HG03025 (cell line): ENCODE data around the gene CALHM5.
A peak's percentile ranks its signal among the peaks of the same experiment; 100 is the strongest.
"Not testable (repeated sequence)": the region's sequence is repeated elsewhere in the genome, so short reads cannot be mapped to it uniquely, and the experiment has no call there.

Experiments
- ATAC-seq: cut with Tn5 transposase; IDR thresholded peaks from one replicate; pipeline ENCODE4 v1.9.1; 2021; ENCODE audit warnings: mild to moderate bottlenecking, moderate library complexity; ENCODE audit not compliant: unreplicated experiment, low FRiP score

Gene CALHM5

GRCh38 chr6:116511424-116512110 lies at the start of gene CALHM5:
Gene CALHM5 (plus strand): TSS chr6:116511639. CDS start chr6:116511697, 58 bp downstream.
- ATAC-seq = no peak

GRCh38 chr6:116461932-116462885 lies 49.2 kb upstream of the CALHM5 start:
- peak; percentile 73 for ATAC-seq

GRCh38 chr6:116463301-116463700 lies 48.1 kb upstream of the CALHM5 start:
- ATAC-seq = no peak

GRCh38 chr6:116465246-116465645 lies 46.2 kb upstream of the CALHM5 start:
- no peak for ATAC-seq

- no peak for ATAC-seq
Observed at GRCh38 chr6:116467096-116467495, 44.3 kb upstream of the CALHM5 start.

- no peak for ATAC-seq
Observed at GRCh38 chr6:116467514-116467913, 43.9 kb upstream of the CALHM5 start.

GRCh38 chr6:116468293-116468692 lies 43.1 kb upstream of the CALHM5 start:
- ATAC-seq = no peak

GRCh38 chr6:116471531-116471930 lies 39.9 kb upstream of the CALHM5 start:
- no peak for ATAC-seq

GRCh38 chr6:116472706-116473105 lies 38.7 kb upstream of the CALHM5 start:
- ATAC-seq = no peak

- no peak for ATAC-seq
Observed at GRCh38 chr6:116475141-116475540, 36.3 kb upstream of the CALHM5 start.

GRCh38 chr6:116476002-116476678 lies 35.3 kb upstream of the CALHM5 start:
- ATAC-seq = peak; percentile 100

- no peak for ATAC-seq
Observed at GRCh38 chr6:116482780-116483179, 28.7 kb upstream of the CALHM5 start.

- ATAC-seq = no peak
Observed at GRCh38 chr6:116483616-116484015, 27.8 kb upstream of the CALHM5 start.

- ATAC-seq = no peak
Observed at GRCh38 chr6:116485559-116486184, 25.8 kb upstream of the CALHM5 start.

GRCh38 chr6:116491610-116492330 lies 19.7 kb upstream of the CALHM5 start:
- ATAC-seq = no peak

GRCh38 chr6:116492331-116493067 lies 18.9 kb upstream of the CALHM5 start:
- ATAC-seq = no peak

- ATAC-seq = not testable (repeated sequence)
Observed at GRCh38 chr6:116495161-116495560, 16.3 kb upstream of the CALHM5 start.

- no peak for ATAC-seq
Observed at GRCh38 chr6:116497113-116497676, 14.2 kb upstream of the CALHM5 start.

GRCh38 chr6:116500969-116501433 lies 10.4 kb upstream of the CALHM5 start:
- ATAC-seq = no peak
